ENCODE measurements around the gene PLCXD3.

- no peak for TF ChIP-seq CTCF (tag by site-specific recombination; IDR thresholded peaks at IDR 0.05)
- no peak for TF ChIP-seq ZBTB49 (tag by site-specific recombination; IDR thresholded peaks at IDR 0.05; ENCODE audit: low read depth)
- no peak for TF ChIP-seq SP7 (tag by site-specific recombination; IDR thresholded peaks at IDR 0.05)
- no peak for TF ChIP-seq ZNF548 (tag by site-specific recombination; IDR thresholded peaks at IDR 0.05)
- TF ChIP-seq ZNF140 (tag by site-specific recombination; IDR thresholded peaks at IDR 0.05), result no peak
- no peak for TF ChIP-seq ZNF292 (tag by site-specific recombination; IDR thresholded peaks at IDR 0.05; ENCODE audit: borderline replicate concordance, low read depth)
- no peak for TF ChIP-seq ZSCAN30 (tag by site-specific recombination; IDR thresholded peaks at IDR 0.05)
- no peak for TF ChIP-seq YY1 (tag by site-specific recombination; IDR thresholded peaks at IDR 0.05)
- TF ChIP-seq ZNF132 (tag by site-specific recombination; IDR thresholded peaks at IDR 0.05; ENCODE audit: borderline replicate concordance), result no peak
These were observed 6.5 kb downstream of the PLCXD3 start for GRCh38 chr5:41503860-41504259.

Data from HEK293 (cell line).